DND-41 (cell line): ENCODE measurements around the gene HADH.
"Not testable (repeated sequence)": the region's sequence is repeated elsewhere in the genome, so short reads cannot be mapped to it uniquely, and the experiment has no call there.

Experiments
- ATAC-seq: fragments of 200-7000 bp; cut with Tn5 transposase; 3 replicates; pipeline ENCODE4 v1.9.1; 2021; ENCODE audit warnings: low read depth; ENCODE audit not compliant: insufficient read depth
- DNase-seq: peaks from one replicate; pipeline ENCODE4 v3.0.0-alpha.2; 2020
- H2AFZ ChIP-seq: 2 replicates; pipeline ENCODE4 v1.6.0; 2012; ENCODE audit warnings: low read depth, low read length
- H3K27ac ChIP-seq: 2 replicates; pipeline ENCODE4 v1.5.1; 2012; ENCODE audit warnings: low read length, inconsistent platforms
- H3K27me3 ChIP-seq: fragments of 200-600 bp; sonication (generic); 2 replicates; pipeline ENCODE4 v1.6.0; 2012; ENCODE audit warnings: low read length, mild to moderate bottlenecking, inconsistent platforms; ENCODE audit not compliant: insufficient read depth, poor library complexity
- H3K36me3 ChIP-seq: 2 replicates; pipeline ENCODE4 v1.5.1; 2012; ENCODE audit warnings: low read length, inconsistent platforms; ENCODE audit not compliant: insufficient read depth
- H3K4me1 ChIP-seq: 2 replicates; pipeline ENCODE4 v1.5.1; 2012; ENCODE audit warnings: mild to moderate bottlenecking, low read length; ENCODE audit not compliant: insufficient read depth
- H3K4me2 ChIP-seq: 2 replicates; pipeline ENCODE4 v1.6.0; 2012; ENCODE audit warnings: mild to moderate bottlenecking, moderate library complexity, low read length, inconsistent platforms; ENCODE audit not compliant: insufficient read depth
- H3K4me3 ChIP-seq, 2 experiments: fragments of 200-600 bp in 1 of 2; shearing (Covaris generic) in 1 of 2; 2 replicates each; pipeline ENCODE4 v1.5.1; 2012 to 2016; ENCODE audit warnings: inconsistent platforms in 2 of 2, low read length in 2 of 2, mild to moderate bottlenecking in 2 of 2, low read depth in 1 of 2, moderate library complexity in 1 of 2
- H3K79me2 ChIP-seq: 2 replicates; pipeline ENCODE4 v1.6.0; 2012; ENCODE audit warnings: low read length, inconsistent platforms; ENCODE audit not compliant: insufficient read depth
- H3K9ac ChIP-seq: 2 replicates; pipeline ENCODE4 v1.6.0; 2012; ENCODE audit warnings: low read depth, mild to moderate bottlenecking, inconsistent platforms, low read length, moderate library complexity
- H3K9me3 ChIP-seq: 2 replicates; pipeline ENCODE4 v1.5.1; 2012; ENCODE audit warnings: low read length, moderate library complexity, mild to moderate bottlenecking, inconsistent platforms; ENCODE audit not compliant: insufficient read depth, severe bottlenecking
- H4K20me1 ChIP-seq: 2 replicates; pipeline ENCODE4 v1.6.0; 2012; ENCODE audit warnings: low read length; ENCODE audit not compliant: insufficient read depth
- EZH2 ChIP-seq: IDR thresholded peaks from 3 replicates; pipeline ENCODE4 v1.6.1; 2012; ENCODE audit warnings: borderline replicate concordance, low read depth, mild to moderate bottlenecking, moderate library complexity, low read length, inconsistent platforms; ENCODE audit not compliant: severe bottlenecking
- TF ChIP-seq, protein P1 (sequence below): IDR thresholded peaks from 2 replicates; pipeline ENCODE4 v1.5.1; 2012; ENCODE audit warnings: borderline replicate concordance, low read length, moderate library complexity, mild to moderate bottlenecking; ENCODE audit not compliant: poor library complexity, severe bottlenecking; ENCODE audit errors: extremely low read depth

The HADH gene

DNA sequence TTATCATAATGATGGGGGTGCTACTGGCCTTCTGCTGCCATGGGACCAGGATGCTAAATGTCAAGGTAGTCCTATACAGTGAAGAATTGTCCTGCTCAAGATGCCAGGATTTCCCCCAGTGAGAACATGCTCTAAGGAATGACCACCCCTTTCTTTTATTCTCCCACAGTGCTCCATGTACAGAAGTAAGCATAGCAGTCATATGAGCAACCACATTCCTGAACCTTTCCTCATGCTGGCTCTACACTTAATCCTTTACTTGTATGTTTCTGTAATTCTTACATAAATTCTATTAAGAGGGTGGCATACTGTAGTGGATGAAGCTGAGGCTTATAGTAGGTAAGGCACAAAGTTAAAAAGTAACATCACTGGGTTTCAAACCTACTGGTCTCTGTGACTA is 38.1 kb upstream of the HADH start:
- no peak overlapping the region for H3K4me2 ChIP-seq
- H4K20me1 ChIP-seq, result no peaks in the 10 kb centered on the region
- H3K36me3 ChIP-seq, result no peaks in the 10 kb centered on the region
- H3K27ac ChIP-seq, result no peak overlapping the region
- H2AFZ ChIP-seq, result no peak overlapping the region
- no peaks in the 10 kb centered on the region for H3K4me1 ChIP-seq
- H3K4me3 ChIP-seq, result no peak overlapping the region
- DNase-seq (no peak), ATAC-seq (no peak)
- no peaks in the 10 kb centered on the region for H3K79me2 ChIP-seq
- TF ChIP-seq EZH2, result no peak
- TF ChIP-seq, protein P1, sequence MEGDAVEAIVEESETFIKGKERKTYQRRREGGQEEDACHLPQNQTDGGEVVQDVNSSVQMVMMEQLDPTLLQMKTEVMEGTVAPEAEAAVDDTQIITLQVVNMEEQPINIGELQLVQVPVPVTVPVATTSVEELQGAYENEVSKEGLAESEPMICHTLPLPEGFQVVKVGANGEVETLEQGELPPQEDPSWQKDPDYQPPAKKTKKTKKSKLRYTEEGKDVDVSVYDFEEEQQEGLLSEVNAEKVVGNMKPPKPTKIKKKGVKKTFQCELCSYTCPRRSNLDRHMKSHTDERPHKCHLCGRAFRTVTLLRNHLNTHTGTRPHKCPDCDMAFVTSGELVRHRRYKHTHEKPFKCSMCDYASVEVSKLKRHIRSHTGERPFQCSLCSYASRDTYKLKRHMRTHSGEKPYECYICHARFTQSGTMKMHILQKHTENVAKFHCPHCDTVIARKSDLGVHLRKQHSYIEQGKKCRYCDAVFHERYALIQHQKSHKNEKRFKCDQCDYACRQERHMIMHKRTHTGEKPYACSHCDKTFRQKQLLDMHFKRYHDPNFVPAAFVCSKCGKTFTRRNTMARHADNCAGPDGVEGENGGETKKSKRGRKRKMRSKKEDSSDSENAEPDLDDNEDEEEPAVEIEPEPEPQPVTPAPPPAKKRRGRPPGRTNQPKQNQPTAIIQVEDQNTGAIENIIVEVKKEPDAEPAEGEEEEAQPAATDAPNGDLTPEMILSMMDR, result no peak
- no peaks in the 10 kb centered on the region for H3K27me3 ChIP-seq
- H3K9ac ChIP-seq, result no peak overlapping the region
- H3K9me3 ChIP-seq, result peaks cover 9% of the 10 kb centered on the region

- no peak for ATAC-seq
- no peak overlapping the region for H3K4me2 ChIP-seq
- no peaks in the 10 kb centered on the region for H4K20me1 ChIP-seq
- peaks cover 9% of the 10 kb centered on the region for H3K9me3 ChIP-seq
- H3K27me3 ChIP-seq, result no peaks in the 10 kb centered on the region
- H3K79me2 ChIP-seq, result no peaks in the 10 kb centered on the region
- no peaks in the 10 kb centered on the region for H3K4me1 ChIP-seq
- no peak overlapping the region for H3K9ac ChIP-seq
- H3K27ac ChIP-seq, result no peak overlapping the region
- no peak overlapping the region for H2AFZ ChIP-seq
- DNase-seq, result no peak
- H3K36me3 ChIP-seq, result no peaks in the 10 kb centered on the region
- TF ChIP-seq EZH2, result no peak
- TF ChIP-seq, protein P1, result no peak
- no peak overlapping the region for H3K4me3 ChIP-seq
Observed at GRCh38 chr4:107956011-107956410, 33.7 kb upstream of the HADH start.

GRCh38 chr4:107966903-107967302 is 22.8 kb upstream of the HADH start:
- no peaks in the 10 kb centered on the region for H3K27me3 ChIP-seq
- H3K36me3 ChIP-seq, result no peaks in the 10 kb centered on the region
- no peaks in the 10 kb centered on the region for H3K4me1 ChIP-seq
- no peak overlapping the region for H3K4me2 ChIP-seq
- H3K27ac ChIP-seq, result no peak overlapping the region
- H4K20me1 ChIP-seq, result no peaks in the 10 kb centered on the region
- no peak for ATAC-seq
- no peaks in the 10 kb centered on the region for H3K79me2 ChIP-seq
- H3K4me3 ChIP-seq, result no peak overlapping the region
- TF ChIP-seq, protein P1, result no peak
- no peak for TF ChIP-seq EZH2
- no peak for DNase-seq
- no peaks in the 10 kb centered on the region for H3K9me3 ChIP-seq
- H2AFZ ChIP-seq, result no peak overlapping the region
- no peak overlapping the region for H3K9ac ChIP-seq

GRCh38 chr4:107967519-107967918 is 22.2 kb upstream of the HADH start:
- not testable (repeated sequence) for H2AFZ ChIP-seq, H3K4me2 ChIP-seq, ATAC-seq, H3K27me3 ChIP-seq, H3K79me2 ChIP-seq, H3K4me3 ChIP-seq, H4K20me1 ChIP-seq, H3K9me3 ChIP-seq, H3K9ac ChIP-seq, DNase-seq, H3K4me1 ChIP-seq, H3K36me3 ChIP-seq, H3K27ac ChIP-seq

DNA sequence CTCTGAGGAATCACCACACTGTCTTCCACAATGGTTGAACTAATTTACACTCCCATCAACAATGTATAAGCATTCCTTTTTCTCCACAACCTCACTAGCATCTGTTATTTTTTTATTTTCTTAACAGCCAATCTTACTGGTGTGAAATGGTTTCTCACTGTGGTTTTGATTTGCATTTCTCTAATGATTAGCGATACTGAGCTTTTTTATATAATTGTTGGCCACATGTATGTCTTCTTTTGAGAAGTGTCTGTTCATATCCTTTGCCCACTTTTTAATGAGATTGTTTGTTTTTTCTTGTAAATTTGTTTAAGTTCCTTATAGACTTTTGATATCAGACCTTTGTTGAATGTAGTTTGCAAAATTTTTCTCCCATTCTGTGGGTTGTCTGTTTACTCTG is 21.8 kb upstream of the HADH start:
- ATAC-seq, H3K27ac ChIP-seq: not testable (repeated sequence)

More for the DNA sequence above, 21.8 kb upstream of the HADH start:
- H3K4me2 ChIP-seq, H2AFZ ChIP-seq, H3K36me3 ChIP-seq, H3K9me3 ChIP-seq, H3K79me2 ChIP-seq, H3K4me1 ChIP-seq, H3K9ac ChIP-seq, DNase-seq, H4K20me1 ChIP-seq, H3K27me3 ChIP-seq, H3K4me3 ChIP-seq: not testable (repeated sequence)
